ENCODE data around the gene SVOP.

SVOP gene

GRCh38 chr12:108967869-108968540 lies 52.9 kb downstream of the SVOP start:
- Histone ChIP-seq H3K4me1 (ENCODE audit: insufficient read depth, low read length) (no peaks in the 10 kb centered on the region), H3K9ac (ENCODE audit: low read length) (no peak overlapping the region), H3K27ac (ENCODE audit: low read depth, low read length) (no peak overlapping the region)

GRCh38 chr12:108966378-108967151 lies 54.3 kb downstream of the SVOP start:
- Histone ChIP-seq H3K4me1 (ENCODE audit: insufficient read depth, low read length) (no peaks in the 10 kb centered on the region), H3K9ac (ENCODE audit: low read length) (no peak overlapping the region), H3K4me3 (ENCODE audit: low read depth in 1 of 2, low read length in 2 of 2) (no peak overlapping the region), H3K36me3 (ENCODE audit: insufficient read depth, low read length) (no peaks in the 10 kb centered on the region), H3K9me3 (ENCODE audit: low read length) (no peaks in the 10 kb centered on the region), H3K27ac (ENCODE audit: low read depth, low read length) (no peak overlapping the region), H3K27me3 (ENCODE audit: control insufficient read depth in 1 of 2, insufficient read depth in 2 of 2, low read length in 2 of 2) (no peaks in the 10 kb centered on the region)

More at GRCh38 chr12:108967869-108968540, 52.9 kb downstream of the SVOP start:
- Histone ChIP-seq H3K36me3 (ENCODE audit: insufficient read depth, low read length) (no peaks in the 10 kb centered on the region), H3K27me3 (ENCODE audit: control insufficient read depth in 1 of 2, insufficient read depth in 2 of 2, low read length in 2 of 2) (no peaks in the 10 kb centered on the region), H3K4me3 (ENCODE audit: low read depth in 1 of 2, low read length in 2 of 2) (no peak overlapping the region), H3K9me3 (ENCODE audit: low read length) (no peaks in the 10 kb centered on the region)

DNA sequence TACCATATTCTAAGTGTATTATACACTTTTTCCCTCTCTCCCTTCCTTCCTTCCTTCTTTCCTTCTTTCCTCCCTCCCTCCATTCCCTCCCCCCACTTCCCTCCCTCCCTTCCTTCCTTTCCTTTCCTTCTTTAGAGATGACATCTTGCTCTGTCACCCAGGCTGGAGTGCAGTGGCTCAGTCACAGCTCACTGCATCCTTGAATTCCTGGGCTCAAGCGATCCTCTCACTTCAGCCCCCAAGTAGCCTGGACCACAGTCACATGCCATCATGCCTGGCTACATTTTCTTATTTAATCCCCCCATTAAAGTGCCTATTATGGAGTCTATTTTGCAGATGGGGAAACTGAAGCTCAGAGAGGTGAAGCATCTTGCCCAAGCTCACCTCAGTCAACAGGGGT lies 55.0 kb downstream of the SVOP start:
- H3K27ac ChIP-seq (ENCODE audit: low read depth, low read length), result no peak overlapping the region
- no peak overlapping the region for H3K4me3 ChIP-seq (ENCODE audit: low read depth in 1 of 2, low read length in 2 of 2)
- no peaks in the 10 kb centered on the region for H3K36me3 ChIP-seq (ENCODE audit: insufficient read depth, low read length)
- H3K27me3 ChIP-seq (ENCODE audit: control insufficient read depth in 1 of 2, insufficient read depth in 2 of 2, low read length in 2 of 2), result no peaks in the 10 kb centered on the region
- no peak overlapping the region for H3K9ac ChIP-seq (ENCODE audit: low read length)
- H3K9me3 ChIP-seq (ENCODE audit: low read length), result no peaks in the 10 kb centered on the region
- H3K4me1 ChIP-seq (ENCODE audit: insufficient read depth, low read length), result no peaks in the 10 kb centered on the region

DNA sequence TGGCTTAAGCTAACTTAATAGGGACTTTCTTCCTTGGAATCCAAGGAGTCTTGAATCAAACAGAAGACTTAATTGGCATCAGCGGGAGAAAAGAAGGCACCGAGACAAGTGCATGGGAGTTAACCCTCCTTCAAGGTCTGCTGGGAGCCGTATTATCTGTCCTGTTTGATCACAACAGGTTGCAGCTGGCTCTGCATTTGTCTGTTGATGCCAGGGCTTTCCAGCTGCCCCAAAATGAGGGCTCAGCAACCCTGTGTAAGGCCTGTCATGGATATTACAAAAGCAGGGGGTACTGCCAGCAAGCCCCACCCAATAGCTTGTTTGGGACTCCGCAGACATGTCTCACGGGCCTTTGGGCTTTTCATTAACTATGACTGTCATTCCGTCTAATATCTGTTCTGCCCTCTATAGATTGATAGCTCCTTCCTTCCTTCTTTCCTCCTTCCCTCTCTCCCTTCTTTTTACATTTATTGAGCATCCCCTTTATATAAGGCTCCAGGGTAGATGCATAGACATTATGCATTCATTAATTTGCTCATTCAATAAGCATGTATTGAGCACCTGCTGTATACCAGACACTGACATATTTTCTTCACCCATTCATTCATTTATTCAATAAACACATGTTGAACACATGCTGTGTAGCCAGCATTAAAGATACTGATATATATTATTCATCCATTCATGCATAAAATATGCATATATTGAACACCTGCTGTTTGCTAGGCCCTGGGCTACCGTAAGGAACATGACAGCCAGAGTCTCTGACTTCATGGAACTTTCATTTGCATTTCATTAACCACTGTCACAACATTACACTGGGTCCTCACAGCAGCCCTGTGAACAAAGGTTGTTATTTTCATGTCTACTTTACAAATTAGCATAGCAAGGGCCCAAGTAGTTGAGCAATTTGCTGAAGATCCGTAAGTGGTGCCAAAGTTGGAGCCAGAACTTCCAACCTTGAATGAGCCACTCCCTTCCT lies 56.2 kb downstream of the SVOP start:
- Histone ChIP-seq H3K4me3 (ENCODE audit: low read depth in 1 of 2, low read length in 2 of 2) (no peak overlapping the region), H3K9ac (ENCODE audit: low read length) (no peak overlapping the region), H3K4me1 (ENCODE audit: insufficient read depth, low read length) (no peaks in the 10 kb centered on the region), H3K9me3 (ENCODE audit: low read length) (no peaks in the 10 kb centered on the region), H3K36me3 (ENCODE audit: insufficient read depth, low read length) (no peaks in the 10 kb centered on the region), H3K27me3 (ENCODE audit: control insufficient read depth in 1 of 2, insufficient read depth in 2 of 2, low read length in 2 of 2) (no peaks in the 10 kb centered on the region), H3K27ac (ENCODE audit: low read depth, low read length) (no peak overlapping the region)

DNA sequence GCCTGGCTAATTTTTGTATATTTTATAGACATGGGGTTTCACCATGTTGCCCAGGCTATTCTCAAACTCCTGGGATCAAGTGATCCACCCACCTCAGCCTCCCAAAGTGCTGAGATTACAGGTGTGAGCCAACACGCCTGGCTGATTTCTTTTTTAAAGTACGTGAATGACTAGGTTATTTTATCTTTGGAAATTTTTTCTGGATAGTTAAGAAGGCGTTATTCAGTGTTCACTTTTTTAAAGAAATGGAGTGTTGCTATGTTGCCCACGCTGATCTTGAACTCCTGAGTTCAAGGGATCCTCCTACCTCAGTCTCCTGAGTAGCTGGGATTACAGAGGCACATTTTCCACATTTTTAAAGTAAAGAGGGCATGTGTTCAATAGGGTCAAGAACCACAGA lies 58.6 kb downstream of the SVOP start:
- Histone ChIP-seq H3K4me3 (ENCODE audit: low read depth in 1 of 2, low read length in 2 of 2) (no peak overlapping the region), H3K36me3 (ENCODE audit: insufficient read depth, low read length) (no peaks in the 10 kb centered on the region), H3K9ac (ENCODE audit: low read length) (no peak overlapping the region), H3K27me3 (ENCODE audit: control insufficient read depth in 1 of 2, insufficient read depth in 2 of 2, low read length in 2 of 2) (no peaks in the 10 kb centered on the region), H3K9me3 (ENCODE audit: low read length) (no peaks in the 10 kb centered on the region), H3K27ac (ENCODE audit: low read depth, low read length) (no peak overlapping the region), H3K4me1 (ENCODE audit: insufficient read depth, low read length) (no peaks in the 10 kb centered on the region)

GRCh38 chr12:108959748-108960655 lies 60.9 kb downstream of the SVOP start:
- Histone ChIP-seq H3K36me3 (ENCODE audit: insufficient read depth, low read length) (no peaks in the 10 kb centered on the region), H3K27ac (ENCODE audit: low read depth, low read length) (no peak overlapping the region), H3K4me1 (ENCODE audit: insufficient read depth, low read length) (no peaks in the 10 kb centered on the region), H3K9ac (ENCODE audit: low read length) (no peak overlapping the region), H3K9me3 (ENCODE audit: low read length) (no peaks in the 10 kb centered on the region), H3K27me3 (ENCODE audit: control insufficient read depth in 1 of 2, insufficient read depth in 2 of 2, low read length in 2 of 2) (no peaks in the 10 kb centered on the region), H3K4me3 (ENCODE audit: low read depth in 1 of 2, low read length in 2 of 2) (no peak overlapping the region)

GRCh38 chr12:108955225-108955835 lies 65.5 kb downstream of the SVOP start:
- H3K4me3 ChIP-seq (ENCODE audit: low read depth in 1 of 2, low read length in 2 of 2), result no peak overlapping the region
- no peaks in the 10 kb centered on the region for H3K27me3 ChIP-seq (ENCODE audit: control insufficient read depth in 1 of 2, insufficient read depth in 2 of 2, low read length in 2 of 2)
- no peaks in the 10 kb centered on the region for H3K36me3 ChIP-seq (ENCODE audit: insufficient read depth, low read length)
- no peak overlapping the region for H3K27ac ChIP-seq (ENCODE audit: low read depth, low read length)
- no peak overlapping the region for H3K9ac ChIP-seq (ENCODE audit: low read length)
- peaks cover 5% of the 10 kb centered on the region for H3K4me1 ChIP-seq (ENCODE audit: insufficient read depth, low read length)
- no peaks in the 10 kb centered on the region for H3K9me3 ChIP-seq (ENCODE audit: low read length)

DNA sequence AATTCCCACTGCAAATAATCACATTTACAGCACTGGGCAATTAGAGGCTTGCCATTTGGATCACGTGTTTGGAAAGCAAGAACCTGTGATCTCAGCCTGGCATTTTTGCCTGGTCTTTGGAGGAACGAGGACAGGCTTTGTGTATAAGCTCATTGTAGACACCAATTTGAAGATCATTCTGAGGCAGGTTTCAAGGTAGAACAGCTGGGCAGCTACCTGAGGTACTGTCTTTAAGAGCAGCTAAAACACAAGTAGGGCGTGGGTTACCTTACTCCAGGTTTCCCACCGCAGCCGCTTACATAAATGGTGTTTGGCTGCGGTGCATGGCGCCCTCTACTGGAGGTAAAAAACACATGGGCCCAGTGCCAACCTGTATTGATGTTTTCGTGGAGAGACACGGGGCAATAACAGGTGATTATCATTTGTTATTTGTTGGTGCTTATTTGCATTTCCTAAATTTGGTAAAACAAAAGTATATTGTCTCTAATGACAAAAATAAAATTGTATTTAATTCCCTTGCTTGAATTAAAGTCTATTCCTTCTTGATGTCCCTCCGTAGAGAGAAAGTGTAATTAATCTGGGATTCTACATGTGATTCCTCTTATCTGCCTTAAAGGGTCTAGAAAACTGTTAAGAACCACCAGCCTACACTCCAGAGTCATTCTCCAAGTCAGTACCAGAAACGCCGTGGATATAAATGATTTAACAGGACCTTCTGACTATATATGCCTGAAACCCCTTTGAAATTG lies 69.7 kb downstream of the SVOP start:
- Histone ChIP-seq H3K9ac (ENCODE audit: low read length) (no peak overlapping the region), H3K27ac (ENCODE audit: low read depth, low read length) (no peak overlapping the region)

GRCh38 chr12:108949976-108950375 lies 70.9 kb downstream of the SVOP start:
- Histone ChIP-seq H3K4me3 (ENCODE audit: low read depth in 1 of 2, low read length in 2 of 2) (no peak overlapping the region), H3K27me3 (ENCODE audit: control insufficient read depth in 1 of 2, insufficient read depth in 2 of 2, low read length in 2 of 2) (no peaks in the 10 kb centered on the region), H3K36me3 (ENCODE audit: insufficient read depth, low read length) (no peaks in the 10 kb centered on the region), H3K27ac (ENCODE audit: low read depth, low read length) (no peak overlapping the region), H3K4me1 (ENCODE audit: insufficient read depth, low read length) (peaks cover 5% of the 10 kb centered on the region), H3K9ac (ENCODE audit: low read length) (no peak overlapping the region), H3K9me3 (ENCODE audit: low read length) (no peaks in the 10 kb centered on the region)

More for the DNA sequence above, 69.7 kb downstream of the SVOP start:
- peak overlapping the region in 1 of 2 donors; percentile 33 for H3K4me3 ChIP-seq (ENCODE audit: low read depth in 1 of 2, low read length in 2 of 2)
- peaks cover 5% of the 10 kb centered on the region for H3K4me1 ChIP-seq (ENCODE audit: insufficient read depth, low read length)
- H3K9me3 ChIP-seq (ENCODE audit: low read length), result no peaks in the 10 kb centered on the region
- no peaks in the 10 kb centered on the region for H3K27me3 ChIP-seq (ENCODE audit: control insufficient read depth in 1 of 2, insufficient read depth in 2 of 2, low read length in 2 of 2)
- no peaks in the 10 kb centered on the region for H3K36me3 ChIP-seq (ENCODE audit: insufficient read depth, low read length)

DNA sequence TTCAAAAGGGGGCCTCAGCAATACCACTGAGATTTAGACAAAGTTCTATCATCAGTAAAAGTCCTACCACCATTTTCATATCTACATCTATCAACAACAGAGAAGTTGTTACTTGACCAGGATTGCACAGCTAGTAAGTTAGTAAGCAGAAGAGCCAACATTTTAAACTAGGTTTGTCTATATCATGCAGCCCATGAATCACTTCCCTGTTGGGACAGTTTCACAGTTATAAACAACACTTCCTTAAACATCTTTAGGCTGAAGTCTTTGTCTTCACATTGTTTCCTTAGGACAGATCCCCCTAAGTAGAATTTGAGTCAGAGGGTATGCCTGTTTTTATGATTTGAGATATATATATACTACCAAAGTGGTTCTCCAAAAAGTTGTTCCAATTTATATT lies 72.5 kb downstream of the SVOP start:
- no peaks in the 10 kb centered on the region for H3K36me3 ChIP-seq (ENCODE audit: insufficient read depth, low read length)
- no peak overlapping the region for H3K27ac ChIP-seq (ENCODE audit: low read depth, low read length)
- no peaks in the 10 kb centered on the region for H3K9me3 ChIP-seq (ENCODE audit: low read length)
- H3K27me3 ChIP-seq (ENCODE audit: control insufficient read depth in 1 of 2, insufficient read depth in 2 of 2, low read length in 2 of 2), result no peaks in the 10 kb centered on the region
- H3K4me1 ChIP-seq (ENCODE audit: insufficient read depth, low read length), result peaks cover 5% of the 10 kb centered on the region
- no peak overlapping the region for H3K9ac ChIP-seq (ENCODE audit: low read length)
- no peak overlapping the region for H3K4me3 ChIP-seq (ENCODE audit: low read depth in 1 of 2, low read length in 2 of 2)
